AG10803 (cell line): ENCODE data around the gene GSTM5.
"Not testable (repeated sequence)": the region's sequence is repeated elsewhere in the genome, so short reads cannot be mapped to it uniquely, and the experiment has no call there.

ENCODE experiments used
- DNase-seq: peaks from one replicate; pipeline ENCODE4 v3.0.0; 2010; ENCODE audit warnings: low read depth
- H3K4me3 ChIP-seq: 2 replicates; pipeline ENCODE4 v1.5.1; 2011; ENCODE audit warnings: mild to moderate bottlenecking, low read length, control low read depth
- CTCF ChIP-seq: conservative IDR thresholded peaks from 2 replicates; pipeline ENCODE4 v1.5.1; 2011; ENCODE audit warnings: mild to moderate bottlenecking, low read length, control low read depth, inconsistent platforms

Gene GSTM5

DNA sequence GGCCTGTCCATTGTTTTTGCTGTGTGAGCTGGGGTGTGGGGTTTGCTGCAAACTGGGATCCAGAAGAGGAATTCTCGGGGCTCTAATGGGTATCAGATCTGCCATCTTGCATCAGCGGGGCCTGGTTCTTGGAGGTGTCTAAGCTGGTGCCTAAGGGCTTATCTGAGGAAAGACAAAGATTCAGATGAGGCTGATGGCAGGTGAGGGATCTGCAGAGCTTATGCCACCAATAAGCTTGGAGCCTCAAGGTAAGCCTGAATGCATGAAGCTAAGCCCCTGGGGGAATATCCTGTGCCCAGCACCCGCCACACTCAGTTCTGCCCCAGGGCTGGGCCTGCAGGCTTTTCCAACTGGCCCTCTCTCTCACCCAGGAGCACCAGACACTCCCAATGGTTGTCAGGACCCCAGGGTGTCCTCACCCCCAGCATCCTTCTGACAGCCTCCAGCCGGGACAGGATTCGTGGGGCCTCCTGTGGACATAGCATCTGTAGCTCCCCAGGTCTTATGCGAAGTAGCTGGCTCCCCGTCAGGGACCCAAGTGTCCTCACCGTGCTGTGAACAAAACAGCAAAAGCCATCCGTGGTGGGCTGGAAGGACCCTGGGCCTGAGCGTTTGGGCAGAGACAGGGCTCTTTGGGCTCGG lies 38.3 kb downstream of the GSTM5 start:
- TF ChIP-seq CTCF: no peak
- no peak for DNase-seq
- no peak overlapping the region for H3K4me3 ChIP-seq

- DNase-seq: no peak
- no peak overlapping the region for H3K4me3 ChIP-seq
- TF ChIP-seq CTCF: no peak
Measured at GRCh38 chr1:109750920-109751319, 38.9 kb downstream of the GSTM5 start.

- no peak for DNase-seq
- no peak overlapping the region for H3K4me3 ChIP-seq
- TF ChIP-seq CTCF: no peak
Measured at GRCh38 chr1:109751531-109752260, 39.6 kb downstream of the GSTM5 start.

DNA sequence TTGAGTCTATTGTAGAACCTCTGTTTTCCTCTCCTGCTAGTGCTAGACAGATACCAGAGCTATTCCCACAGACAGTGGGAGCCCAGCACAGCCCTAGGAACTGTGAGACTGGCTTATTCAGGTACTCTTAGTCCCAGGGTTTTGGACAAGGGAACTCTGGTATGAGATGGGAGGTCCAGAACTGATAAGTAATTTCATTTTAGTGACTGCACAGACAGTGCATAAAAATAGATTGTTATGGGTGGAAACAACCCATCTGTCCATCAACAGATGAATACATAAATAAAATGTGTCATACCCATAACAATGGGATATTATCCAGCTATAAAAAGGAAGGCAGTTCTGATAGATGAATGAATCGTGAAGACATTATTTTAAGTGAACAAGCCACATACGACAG lies 42.7 kb downstream of the GSTM5 start:
- DNase-seq: no peak
- H3K4me3 ChIP-seq: no peak overlapping the region
- no peak for TF ChIP-seq CTCF

DNA sequence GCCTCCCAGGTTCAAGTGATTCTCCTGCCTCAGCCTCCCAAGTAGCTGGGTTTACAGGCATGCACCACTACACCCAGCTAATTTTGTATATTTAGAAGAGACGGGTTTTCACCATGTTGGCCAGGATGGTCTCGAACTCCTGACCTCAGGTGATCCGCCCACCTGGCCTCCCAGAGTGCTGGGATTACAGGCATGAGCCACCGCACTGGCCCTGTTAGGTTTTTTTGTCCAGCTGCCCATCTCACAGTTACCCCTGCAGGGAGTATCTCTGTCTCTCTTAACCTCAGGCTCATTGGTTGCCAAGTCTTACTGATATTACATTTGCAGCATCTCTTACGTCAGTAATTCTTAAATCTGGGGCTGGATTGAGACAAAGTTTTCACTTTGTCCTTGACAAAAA lies 44.3 kb downstream of the GSTM5 start:
- DNase-seq: not testable (repeated sequence)

DNA sequence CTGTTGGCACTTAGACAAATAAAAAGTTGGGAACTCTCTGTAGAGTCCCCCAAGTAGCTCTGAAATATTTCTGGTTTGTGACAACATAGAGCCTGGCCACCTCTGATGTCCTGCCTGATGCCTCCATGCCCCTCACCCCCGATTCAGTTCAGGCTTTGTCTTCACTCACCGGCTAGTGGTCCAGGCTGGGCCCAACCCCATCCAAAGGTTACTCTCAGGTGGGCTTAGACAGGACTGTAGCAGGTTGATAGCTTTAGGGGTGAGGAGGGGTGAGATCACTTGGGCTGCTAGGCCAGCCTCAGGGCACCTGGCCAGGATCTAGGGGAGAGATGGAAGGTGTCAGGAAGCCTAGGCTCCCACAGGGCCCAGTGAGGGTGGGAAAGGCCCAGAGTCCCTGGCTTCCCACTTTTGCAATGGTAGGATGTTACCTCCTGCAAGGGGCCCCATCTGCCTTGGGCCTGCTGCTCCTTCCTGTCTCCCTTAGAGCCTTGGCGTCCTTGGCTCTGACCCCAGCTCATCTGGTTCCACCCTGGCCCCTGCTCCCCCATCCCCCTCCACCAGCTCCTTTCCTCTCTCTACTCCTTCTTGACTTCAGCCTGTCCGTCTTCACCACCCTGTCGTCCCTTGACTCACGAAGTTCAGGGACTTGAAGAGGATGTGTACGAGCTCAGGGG lies 44.9 kb downstream of the GSTM5 start:
- TF ChIP-seq CTCF: no peak
- DNase-seq: no peak

More for the DNA sequence above, 44.3 kb downstream of the GSTM5 start:
- H3K4me3 ChIP-seq: not testable (repeated sequence)

DNA sequence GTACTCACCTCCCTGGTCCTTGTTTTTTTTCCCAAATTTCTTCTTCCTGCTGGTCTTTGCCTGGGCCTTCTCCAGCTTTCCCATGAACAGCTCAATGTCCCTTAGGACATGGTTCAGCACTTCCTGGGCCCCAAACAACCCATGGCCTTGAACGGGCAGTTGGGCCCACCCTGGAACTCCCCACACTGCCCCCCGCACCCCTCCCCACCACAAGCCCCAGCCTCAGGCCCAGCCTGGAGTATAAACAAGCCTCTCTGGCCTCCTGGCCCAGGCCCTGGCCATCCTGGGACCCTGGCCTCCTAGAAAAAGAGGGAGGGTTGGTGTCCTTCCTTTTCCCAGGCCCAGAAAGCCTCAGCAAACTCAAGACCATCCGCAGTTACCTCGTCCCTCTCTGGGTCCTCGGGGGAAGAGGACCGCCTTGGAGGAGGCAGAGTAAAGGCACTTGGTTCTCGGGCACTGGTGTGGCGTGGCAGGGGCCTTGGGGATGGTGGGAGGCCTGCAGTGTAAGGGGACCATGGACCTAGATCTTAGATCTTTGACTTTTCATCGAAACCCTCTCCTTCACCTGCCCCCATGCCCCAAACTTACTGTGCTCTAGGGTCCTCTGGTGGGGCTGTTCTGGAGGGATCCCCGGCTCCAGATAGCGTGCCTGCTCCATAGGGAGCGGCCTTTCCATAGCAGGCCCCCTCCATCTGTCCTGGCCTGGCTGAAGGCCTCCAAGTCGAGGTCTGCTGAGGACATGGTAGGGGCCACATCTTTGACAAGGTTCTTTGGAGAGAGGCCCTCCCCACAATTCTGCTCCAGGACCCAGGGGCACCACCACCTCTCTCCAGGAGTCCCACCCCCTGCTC lies 46.1 kb downstream of the GSTM5 start:
- no peak overlapping the region for H3K4me3 ChIP-seq
- no peak for TF ChIP-seq CTCF
- DNase-seq: no peak

More for the DNA sequence above, 44.9 kb downstream of the GSTM5 start:
- H3K4me3 ChIP-seq: no peak overlapping the region
